Endothelial cell of umbilical vein (primary cell): ENCODE data around the gene STAT1. TPM values are rescaled to one million over a fixed set of nuclear protein-coding genes. Genes with fewer than 3 reads are reported as not detected.

Experiments used
- BruUV-seq: library from RNA; stranded (reverse); fragments of 400-500 nt; replicated peaks from 2 replicates; lab custom pipeline; 2021; lab: Mats Ljungman, UMichigan
- CTCF ChIA-PET: fragments of 300-600, 350-600 bp; sonication (Branson Sonifier 250); formaldehyde crosslinking; loops from one replicate; lab custom pipeline; 2021; ENCODE audit warnings: antibody characterized with exemption, inconsistent platforms; lab: Charles Lee
- POLR2A ChIA-PET: fragments of 300-600, 350-600 bp; sonication (Branson Sonifier 250); formaldehyde crosslinking; loops from one replicate; lab custom pipeline; 2021; ENCODE audit warnings: antibody characterized with exemption, inconsistent platforms; lab: Charles Lee
- DNase-seq: peaks from one replicate; pipeline ENCODE4 v3.0.0-alpha.2; 2011; ENCODE audit warnings: low read depth, low spot score
- FAIRE-seq: peaks from 2 replicates; lab custom pipeline; 2011; peaks lifted over from hg19 to GRCh38; lab: Jason Lieb, UNC
- H2AFZ ChIP-seq: 2 replicates; pipeline ENCODE4 v1.6.0; 2012; ENCODE audit warnings: low read depth, low read length, control low read depth, inconsistent platforms
- H3K27ac ChIP-seq: 2 replicates; pipeline ENCODE4 v1.5.1; 2011; ENCODE audit warnings: low read depth, mild to moderate bottlenecking, control low read depth, low read length, moderate library complexity; ENCODE audit not compliant: insufficient read depth
- H3K27me3 ChIP-seq, 2 experiments: 2 replicates each; pipeline versions ENCODE4 v1.6.0 to v1.6.1; 2011; ENCODE audit warnings: low read length in 2 of 2, mixed read lengths in 1 of 2; ENCODE audit not compliant: control insufficient read depth in 2 of 2, insufficient read depth in 2 of 2
- H3K36me3 ChIP-seq, 2 experiments: 2 replicates in 1 of 2; 3 replicates in 1 of 2; pipeline ENCODE4 v1.5.1; 2011; ENCODE audit warnings: low read length in 2 of 2, mild to moderate bottlenecking in 1 of 2, moderate library complexity in 1 of 2; ENCODE audit not compliant: control insufficient read depth in 2 of 2, insufficient read depth in 2 of 2; ENCODE audit errors: extremely low read depth in 1 of 2
- H3K4me1 ChIP-seq: 3 replicates; pipeline ENCODE4 v1.5.1; 2011; ENCODE audit warnings: mild to moderate bottlenecking, low read length; ENCODE audit not compliant: control insufficient read depth, insufficient read depth; ENCODE audit errors: extremely low read depth
- H3K4me2 ChIP-seq: 2 replicates; pipeline ENCODE4 v1.6.1; 2011; ENCODE audit warnings: low read length, control low read depth, mixed read lengths; ENCODE audit not compliant: insufficient read depth
- H3K4me3 ChIP-seq, 3 experiments: fragments of 200-600 bp in 1 of 3; sonication (generic), shearing (Covaris generic) in 1 of 3; replicated peaks in 1 of 3; 2 replicates each; pipeline ENCODE4 v1.5.1; 2011 to 2016; ENCODE audit warnings: control low read depth in 3 of 3, low read length in 3 of 3, mild to moderate bottlenecking in 2 of 3, inconsistent platforms in 1 of 3, low read depth in 1 of 3, moderate library complexity in 1 of 3; ENCODE audit not compliant: insufficient read depth in 1 of 3
- H3K79me2 ChIP-seq: 2 replicates; pipeline ENCODE4 v1.6.0; 2012; ENCODE audit warnings: low read length, inconsistent platforms; ENCODE audit not compliant: control insufficient read depth, insufficient read depth
- H3K9ac ChIP-seq: replicated peaks from 2 replicates; pipeline ENCODE3; 2011; ENCODE audit warnings: low read length, control low read depth; ENCODE audit not compliant: insufficient read depth; ENCODE audit errors: extremely low read depth
- H3K9me1 ChIP-seq: replicated peaks from 3 replicates; pipeline ENCODE4 v1.6.0; 2011; ENCODE audit warnings: mild to moderate bottlenecking, low read length; ENCODE audit not compliant: control insufficient read depth, insufficient read depth; ENCODE audit errors: extremely low read depth
- H3K9me3 ChIP-seq: replicated peaks from 2 replicates; pipeline ENCODE4 v1.5.1; 2012; ENCODE audit warnings: low read length, inconsistent platforms; ENCODE audit not compliant: control insufficient read depth, insufficient read depth
- H4K20me1 ChIP-seq: replicated peaks from 2 replicates; pipeline ENCODE3; 2011; ENCODE audit warnings: mild to moderate bottlenecking, low read length; ENCODE audit not compliant: control insufficient read depth, insufficient read depth; ENCODE audit errors: extremely low read depth
- EZH2 ChIP-seq: IDR thresholded peaks from 2 replicates; pipeline ENCODE4 v1.6.1; 2012; ENCODE audit warnings: borderline replicate concordance, low read depth, mild to moderate bottlenecking, moderate library complexity, low read length, inconsistent platforms; ENCODE audit not compliant: severe bottlenecking
- FOS ChIP-seq: IDR thresholded peaks from 2 replicates; pipeline ENCODE4 v1.6.1; 2011; ENCODE audit warnings: mild to moderate bottlenecking, low read length, moderate library complexity, borderline replicate concordance; ENCODE audit not compliant: insufficient read depth
- GATA2 ChIP-seq: IDR thresholded peaks from 2 replicates; pipeline ENCODE4 v1.7.0; 2011; ENCODE audit warnings: low read depth, mild to moderate bottlenecking, moderate library complexity, mixed read lengths, low read length; ENCODE audit not compliant: insufficient read length, insufficient read depth
- JUN ChIP-seq: IDR thresholded peaks from 2 replicates; pipeline ENCODE4 v1.6.1; 2011; ENCODE audit warnings: borderline replicate concordance, low read depth; ENCODE audit not compliant: insufficient read length, insufficient read depth
- MYC ChIP-seq: IDR thresholded peaks from one replicate; pipeline ENCODE4 v1.6.1; 2011; ENCODE audit warnings: mild to moderate bottlenecking, low read depth, low read length
- POLR2A ChIP-seq: IDR thresholded peaks from 2 replicates; pipeline ENCODE4 v1.6.1; 2012; ENCODE audit warnings: low read depth, mild to moderate bottlenecking, control low read depth, low read length
- POLR2AphosphoS5 ChIP-seq: IDR thresholded peaks from 2 replicates; pipeline ENCODE4 v1.6.1; 2012; ENCODE audit warnings: low read depth, mild to moderate bottlenecking, control low read depth, low read length, moderate library complexity; ENCODE audit not compliant: insufficient read depth
- dilution Hi-C: fragments of 300-500 bp; cut with MboI; formaldehyde crosslinking; loops from one replicate; pipeline ENCODE4 v1.15.0; 2019; ENCODE audit warnings: low sequenced_read_pairs; ENCODE audit not compliant: extremely low pct_ligation_motif_present
- intact Hi-C: fragments of 100-400 bp; cut with micrococcal nuclease; formaldehyde crosslinking; loops from one replicate; pipeline ENCODE4 v1.10.0; 2022
- polyA plus RNA-seq, 4 experiments: library from polyadenylated mRNA; depleted of rRNA in 3 of 4; stranded (reverse) in 3 of 4; unstranded in 1 of 4; fragments of >200 nt; gene quantifications; 2 replicates each; pipeline versions ENCODE4 v1.2.1 to v1.2.3, GENCODE V29; 2011 to 2012; ENCODE audit warnings: missing spikeins in 1 of 4
- total RNA-seq: library from RNA; stranded (reverse); gene quantifications from 2 replicates; pipeline ENCODE4 v1.2.3, GENCODE V29; 2021
- TF ChIP-seq, protein P1 (sequence below): IDR thresholded peaks from 2 replicates; pipeline ENCODE4 v1.6.1; 2011; ENCODE audit not compliant: insufficient read depth, insufficient read length
- TF ChIP-seq, protein P2 (sequence below), 2 donors: IDR thresholded peaks; 1 replicate in 1 of 2; 2 replicates in 1 of 2; pipeline ENCODE4 v1.5.1; 2011; ENCODE audit warnings: low read length in 2 of 2, mild to moderate bottlenecking in 2 of 2, moderate library complexity in 2 of 2, control low read depth in 1 of 2, inconsistent platforms in 1 of 2, low read depth in 1 of 2; ENCODE audit not compliant: insufficient read depth in 1 of 2; ENCODE audit errors: extremely low read depth in 1 of 2

STAT1 gene
- total and polyA plus RNA-seq, 2 donors (not counting 3 experiments of a cell fraction or from before 2014, with no cell fraction given): 64.2 to 67.6 TPM

DNA sequence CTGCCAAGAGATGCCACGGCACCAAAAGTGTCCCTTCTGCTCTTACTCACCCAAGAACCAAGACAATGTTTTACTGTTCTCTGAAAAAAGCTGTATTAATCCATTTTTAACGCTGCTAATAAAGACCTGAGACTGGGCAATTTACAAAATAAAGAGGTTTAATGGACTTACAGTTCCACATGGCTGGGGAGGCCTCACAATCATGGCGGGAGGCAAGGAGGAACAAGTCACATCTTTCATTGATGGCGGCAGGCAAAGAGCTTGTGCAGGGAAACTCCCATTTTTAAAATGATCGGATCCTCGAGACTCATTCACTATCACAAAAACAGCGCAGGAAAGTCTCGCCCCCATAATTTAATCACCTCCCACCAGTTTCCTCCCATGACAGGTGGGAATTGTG, 1.9 kb upstream of the STAT1 start:
- no TSS peak for BruUV-seq
- FAIRE-seq (no peak), DNase-seq (no peak)
- Histone ChIP-seq H3K27me3 (no peaks in the 10 kb centered on the region), H3K4me1 (peaks cover 18% of the 10 kb centered on the region), H3K27ac (no peak overlapping the region), H3K4me2 (no peak overlapping the region), H3K9me3 (no peaks in the 10 kb centered on the region), H3K79me2 (peaks cover 20% of the 10 kb centered on the region), H3K9ac (no peak overlapping the region), H3K9me1 (no peaks in the 10 kb centered on the region), H4K20me1 (no peaks in the 10 kb centered on the region), H3K36me3 (no peaks in the 10 kb centered on the region), H3K4me3 (no peak overlapping the region), H2AFZ (no peak overlapping the region)
- intact Hi-C loops (no loop called here), dilution Hi-C loops (no loop called here)
- CTCF ChIA-PET: no interaction called here
- POLR2A ChIA-PET: no interaction called here
- TF ChIP-seq, protein P1, sequence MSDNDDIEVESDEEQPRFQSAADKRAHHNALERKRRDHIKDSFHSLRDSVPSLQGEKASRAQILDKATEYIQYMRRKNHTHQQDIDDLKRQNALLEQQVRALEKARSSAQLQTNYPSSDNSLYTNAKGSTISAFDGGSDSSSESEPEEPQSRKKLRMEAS: no peak
- TF ChIP-seq FOS (no peak), EZH2 (no peak), POLR2AphosphoS5 (no peak), GATA2 (no peak), POLR2A (no peak), JUN (no peak), MYC (no peak)
- TF ChIP-seq, protein P2, sequence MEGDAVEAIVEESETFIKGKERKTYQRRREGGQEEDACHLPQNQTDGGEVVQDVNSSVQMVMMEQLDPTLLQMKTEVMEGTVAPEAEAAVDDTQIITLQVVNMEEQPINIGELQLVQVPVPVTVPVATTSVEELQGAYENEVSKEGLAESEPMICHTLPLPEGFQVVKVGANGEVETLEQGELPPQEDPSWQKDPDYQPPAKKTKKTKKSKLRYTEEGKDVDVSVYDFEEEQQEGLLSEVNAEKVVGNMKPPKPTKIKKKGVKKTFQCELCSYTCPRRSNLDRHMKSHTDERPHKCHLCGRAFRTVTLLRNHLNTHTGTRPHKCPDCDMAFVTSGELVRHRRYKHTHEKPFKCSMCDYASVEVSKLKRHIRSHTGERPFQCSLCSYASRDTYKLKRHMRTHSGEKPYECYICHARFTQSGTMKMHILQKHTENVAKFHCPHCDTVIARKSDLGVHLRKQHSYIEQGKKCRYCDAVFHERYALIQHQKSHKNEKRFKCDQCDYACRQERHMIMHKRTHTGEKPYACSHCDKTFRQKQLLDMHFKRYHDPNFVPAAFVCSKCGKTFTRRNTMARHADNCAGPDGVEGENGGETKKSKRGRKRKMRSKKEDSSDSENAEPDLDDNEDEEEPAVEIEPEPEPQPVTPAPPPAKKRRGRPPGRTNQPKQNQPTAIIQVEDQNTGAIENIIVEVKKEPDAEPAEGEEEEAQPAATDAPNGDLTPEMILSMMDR (IDR thresholded peaks at IDR 0.05; ENCODE audit: extremely low read depth in 1 of 2, insufficient read depth in 1 of 2, low read depth in 1 of 2, low read length in 2 of 2): no peak
